Activated T-cell treated with anti-CD3 and anti-CD28 coated beads for 24 hours (primary cell): ENCODE results near the gene SLC23A1.
"Not testable (repeated sequence)": the region's sequence is repeated elsewhere in the genome, so short reads cannot be mapped to it uniquely, and the experiment has no call there.

Source experiments
- DNase-seq: peaks from one replicate; pipeline ENCODE4 v3.0.0-alpha.2; 2020; ENCODE audit warnings: low read depth

The SLC23A1 gene

GRCh38 chr5:139383275-139383992 is at the start of gene SLC23A1:
TSS of gene SLC23A1 (minus strand) at chr5:139383297. CDS start at chr5:139383253, 44 bp downstream.
- DNase-seq: no peak

GRCh38 chr5:139431706-139432105 is 48.6 kb upstream of the SLC23A1 start:
- no peak for DNase-seq

DNA sequence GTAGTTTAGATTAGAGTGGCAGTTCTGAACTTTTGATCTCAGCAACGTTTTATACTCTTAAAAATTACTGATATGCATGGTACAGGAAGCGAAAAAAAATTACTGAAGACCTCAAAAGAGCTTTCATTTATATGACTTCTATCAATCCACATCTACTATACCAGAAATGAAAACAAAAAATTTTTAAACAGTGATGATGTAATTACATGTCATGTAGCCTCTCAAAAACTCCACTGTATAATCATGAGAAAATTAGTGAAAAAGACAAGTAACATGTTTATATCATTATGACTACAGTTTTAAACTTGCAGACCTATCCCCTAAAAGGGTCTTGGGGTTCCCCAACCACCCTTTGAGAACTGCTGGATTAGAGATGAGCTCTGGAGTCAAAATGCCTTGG is 46.9 kb upstream of the SLC23A1 start:
- no peak for DNase-seq

- no peak for DNase-seq
These were observed 43.2 kb upstream of the SLC23A1 start for GRCh38 chr5:139426203-139426885.

DNA sequence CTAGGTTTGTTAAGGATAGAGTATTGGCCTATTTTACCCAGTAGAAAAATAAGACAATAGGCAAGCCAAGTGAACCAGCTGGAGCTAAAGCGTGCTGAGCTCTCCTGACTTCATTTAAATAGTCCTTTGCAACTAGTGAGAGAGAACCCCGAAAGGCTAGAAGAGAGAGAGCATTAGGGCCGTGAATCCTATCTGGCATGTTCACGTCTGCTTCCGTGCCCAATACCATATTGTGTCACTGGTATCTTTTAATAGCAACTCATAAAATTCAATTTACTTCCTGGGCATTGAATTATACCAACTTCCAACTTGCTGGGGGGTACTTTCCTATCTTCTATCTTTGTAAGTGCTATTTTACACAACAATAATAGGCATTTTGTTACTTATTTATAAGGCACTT is 42.4 kb upstream of the SLC23A1 start:
- no peak for DNase-seq

GRCh38 chr5:139422307-139422893 is 39.3 kb upstream of the SLC23A1 start:
- DNase-seq: peak; percentile 54

DNA sequence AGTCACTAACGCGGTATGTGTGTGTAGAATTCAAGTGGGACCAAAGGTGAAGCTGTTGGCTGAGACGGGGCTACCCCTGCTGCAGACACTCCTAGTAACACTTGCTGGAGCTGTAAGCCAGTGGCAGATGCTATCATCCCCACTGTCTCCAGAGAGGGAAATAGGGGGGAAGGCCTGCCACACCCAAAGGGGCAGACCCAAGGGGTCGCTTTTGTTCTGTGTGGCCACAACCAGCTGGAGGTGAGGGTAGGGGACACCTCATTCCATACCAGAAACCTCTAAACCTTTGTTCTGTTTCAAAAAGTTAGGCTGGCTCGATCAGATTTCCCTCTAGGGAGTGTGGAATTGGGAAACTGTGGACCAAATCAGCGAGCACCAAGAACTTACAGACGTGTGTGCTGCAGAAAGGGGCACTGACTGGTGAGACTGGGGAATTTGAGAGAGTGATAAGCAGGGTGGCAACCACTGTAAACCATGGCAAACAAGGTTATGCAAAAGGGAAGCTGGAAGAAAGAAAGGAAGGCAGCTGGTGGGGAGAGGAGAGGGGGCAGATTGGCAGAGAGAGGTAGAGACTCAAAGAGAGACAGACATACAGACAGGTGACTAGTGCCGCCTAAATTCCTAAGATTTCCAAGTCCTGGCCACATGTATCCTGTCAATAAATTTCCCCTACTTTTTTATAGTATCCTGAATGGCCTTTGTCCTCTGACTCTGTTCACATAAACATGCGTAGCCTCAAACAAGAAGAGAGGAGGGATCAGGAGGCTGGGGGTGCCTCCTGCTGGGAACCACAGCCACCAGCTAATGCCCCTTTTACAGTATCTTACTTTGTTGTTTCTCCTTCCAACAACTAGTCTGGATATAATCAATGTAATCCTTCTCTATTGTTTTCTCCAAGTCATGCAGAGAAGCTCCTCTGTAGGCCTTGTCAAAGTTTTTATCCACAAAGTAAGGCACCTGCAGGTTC is 36.4 kb upstream of the SLC23A1 start:
- DNase-seq: no peak

GRCh38 chr5:139418793-139419192 is 35.7 kb upstream of the SLC23A1 start:
- DNase-seq: no peak

- no peak for DNase-seq
These were observed 34.1 kb upstream of the SLC23A1 start for GRCh38 chr5:139417214-139417613.

DNA sequence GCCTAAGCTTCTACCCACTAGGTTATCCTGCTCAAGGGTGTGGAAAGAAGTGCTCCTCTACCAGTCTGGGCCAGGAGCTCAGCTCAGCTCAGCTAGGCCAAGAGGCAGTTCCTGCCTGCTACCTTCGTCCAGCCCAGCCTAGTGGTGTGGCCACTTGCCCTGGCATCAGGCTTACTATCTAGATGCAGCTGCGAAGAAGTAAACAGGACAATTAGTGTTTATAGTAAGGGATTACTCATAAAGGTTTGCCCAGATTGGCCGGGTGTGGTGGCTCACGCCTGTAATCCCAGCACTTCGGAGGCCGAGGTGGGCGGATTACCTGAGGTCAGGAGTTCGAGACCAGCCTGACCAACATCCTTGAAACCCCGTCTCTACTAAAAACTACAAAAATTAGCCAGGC is 33.6 kb upstream of the SLC23A1 start:
- no peak for DNase-seq

GRCh38 chr5:139415869-139416268 is 32.8 kb upstream of the SLC23A1 start:
- DNase-seq: no peak

GRCh38 chr5:139415221-139415861 is 32.2 kb upstream of the SLC23A1 start:
- DNase-seq: no peak

- DNase-seq: no peak
These were observed 31.6 kb upstream of the SLC23A1 start for GRCh38 chr5:139414581-139415130.

DNA sequence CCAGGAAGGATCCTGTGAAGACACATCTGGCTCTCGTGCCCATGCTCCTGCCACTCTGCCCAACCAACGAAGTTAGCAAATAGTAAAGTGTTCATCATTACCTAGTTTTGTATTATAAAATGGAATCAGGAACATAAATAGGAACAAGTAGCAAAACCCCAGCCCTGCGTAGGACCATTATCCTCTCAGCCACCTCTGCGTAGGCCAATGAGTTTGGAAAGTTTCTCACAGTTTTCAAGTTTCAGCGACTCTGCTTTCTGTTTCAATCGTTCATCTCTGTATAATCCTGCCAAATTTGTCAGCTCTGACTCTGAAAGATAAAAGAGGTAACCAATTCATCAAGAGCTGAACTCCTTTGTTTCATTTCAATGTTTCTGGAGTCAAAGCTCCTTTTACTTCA is 30.9 kb upstream of the SLC23A1 start:
- no peak for DNase-seq

DNA sequence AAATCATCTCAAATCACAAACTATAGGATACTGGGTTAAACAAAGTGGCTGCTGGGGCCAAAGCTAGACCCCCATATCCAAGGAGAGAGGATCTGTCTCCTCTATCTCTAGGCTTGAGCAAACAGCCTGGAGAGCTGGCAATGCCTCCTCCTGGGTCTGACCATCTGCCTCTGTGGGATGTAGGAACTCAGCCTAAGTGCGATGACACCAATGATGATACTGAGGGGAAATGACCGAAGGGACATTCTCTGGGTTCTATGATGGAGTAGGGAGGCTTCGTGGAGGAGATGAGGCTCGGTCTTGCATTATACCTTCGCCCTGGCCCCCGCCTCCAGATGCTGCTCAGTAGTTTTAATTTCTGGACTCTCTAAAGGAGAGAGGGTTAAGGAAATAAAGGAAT is 30.1 kb upstream of the SLC23A1 start:
- no peak for DNase-seq

DNA sequence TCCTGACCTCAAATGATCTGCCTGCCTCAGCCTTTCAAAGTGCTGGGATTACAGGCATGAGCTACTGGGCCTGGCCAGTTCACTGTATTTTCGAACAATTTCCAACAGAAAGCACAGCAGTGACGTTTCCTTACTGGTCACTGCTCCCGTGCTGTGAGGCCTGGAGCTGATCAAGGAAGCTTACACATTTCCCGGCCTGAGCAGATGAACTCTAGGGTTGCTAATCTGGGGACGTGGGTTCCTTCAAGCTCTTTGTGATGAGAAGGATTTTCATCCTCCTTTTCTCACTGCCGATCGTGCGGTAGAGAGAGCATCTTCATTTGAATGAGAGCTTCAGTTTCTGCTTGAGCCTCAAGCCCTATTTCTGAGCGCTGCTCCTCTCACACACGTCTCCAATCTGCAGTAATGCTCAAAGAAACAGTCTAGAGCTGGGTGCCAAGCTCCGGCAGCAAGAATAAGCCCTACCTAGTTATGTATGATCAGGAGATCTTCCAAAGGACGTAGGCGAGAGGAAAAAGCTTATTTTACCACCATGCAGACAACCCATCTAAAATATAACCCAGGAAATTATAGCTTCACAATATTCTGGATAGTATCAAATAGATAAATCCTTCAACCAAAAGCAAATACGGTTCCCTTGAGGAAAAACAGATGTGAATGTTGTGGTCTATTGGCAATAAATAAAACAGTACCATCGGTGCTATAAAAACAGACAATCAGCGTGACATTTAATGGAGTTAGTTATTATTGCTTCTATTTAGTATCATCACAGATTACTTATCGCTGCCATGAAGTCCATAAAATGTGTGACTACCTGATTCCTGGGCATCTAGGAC is 28.1 kb upstream of the SLC23A1 start:
- no peak for DNase-seq

GRCh38 chr5:139410121-139410992 is 27.3 kb upstream of the SLC23A1 start:
- DNase-seq: no peak

GRCh38 chr5:139409116-139409515 is 26.0 kb upstream of the SLC23A1 start:
- not testable (repeated sequence) for DNase-seq

- DNase-seq: no peak
These were observed 25.1 kb upstream of the SLC23A1 start for GRCh38 chr5:139408191-139408590.
